ENCODE results near the gene ZEB2. TPM values are rescaled to one million over a fixed set of nuclear protein-coding genes. Genes with fewer than 3 reads are reported as not detected.

Gene ZEB2
- total and polyA plus RNA-seq, 8 donors = 10.7 to 161 (median 43.1) TPM

- H3K4me1 ChIP-seq = peaks cover 0 to 37% (median 2%) of the 10 kb centered on the region in 4 donors
- WGBS, 5 donors = 82 to 94% (median 83%) methylated on average over 5 of the region's 5 CpGs
- intact Hi-C loops (cut with DNase I; ENCODE audit: low total_unique reads) = no loop called here
Observed at GRCh38 chr2:144484201-144484948, 35.5 kb downstream of the ZEB2 start.

GRCh38 chr2:144481666-144482065, 38.3 kb downstream of the ZEB2 start:
- peaks cover 0 to 54% (median 2%) of the 10 kb centered on the region in 4 donors for H3K4me1 ChIP-seq
- TF ChIP-seq POLR2AphosphoS5 (IDR thresholded peaks at IDR 0.05) (no peak), POLR2A (IDR thresholded peaks at IDR 0.05) (no peak), EP300 (IDR thresholded peaks at IDR 0.05) (no peak), CTCF (IDR thresholded peaks at IDR 0.05) (no peak)

More at GRCh38 chr2:144484201-144484948, 35.5 kb downstream of the ZEB2 start:
- peak overlapping the region in 1 of 5 donors; percentile 30 for H3K27ac ChIP-seq
- no peak for TF ChIP-seq POLR2A (IDR thresholded peaks at IDR 0.05)
- no peak for TF ChIP-seq EP300 (IDR thresholded peaks at IDR 0.05)
- TF ChIP-seq POLR2AphosphoS5 (IDR thresholded peaks at IDR 0.05) = no peak
- no peak for TF ChIP-seq CTCF (IDR thresholded peaks at IDR 0.05)
- no peaks in the 10 kb centered on the region for H3K27me3 ChIP-seq
- no peak for DNase-seq
- no peaks in the 10 kb centered on the region for H3K9me3 ChIP-seq
- H3K36me3 ChIP-seq = no peaks in the 10 kb centered on the region
- no peak overlapping the region for H3K4me3 ChIP-seq

GRCh38 chr2:144481109-144481508, 38.8 kb downstream of the ZEB2 start:
- WGBS, 5 donors = 37 to 57% (median 52%) methylated on average over 6 of the region's 6 CpGs
- H3K27ac ChIP-seq = peak overlapping the region in 2 of 5 donors; percentile 14 to 29
- peaks cover 0 to 60% (median 2%) of the 10 kb centered on the region in 4 donors for H3K4me1 ChIP-seq

More at GRCh38 chr2:144481666-144482065, 38.3 kb downstream of the ZEB2 start:
- no peak overlapping the region for H3K4me3 ChIP-seq
- no peaks in the 10 kb centered on the region for H3K9me3 ChIP-seq
- WGBS, 5 donors = 77 to 87% (median 80%) methylated on average over 4 of the region's 4 CpGs
- no peak for DNase-seq
- H3K36me3 ChIP-seq = no peaks in the 10 kb centered on the region
- H3K27me3 ChIP-seq = no peaks in the 10 kb centered on the region
- intact Hi-C loops (cut with DNase I; ENCODE audit: low total_unique reads) = no loop called here
- H3K27ac ChIP-seq = no peak overlapping the region

GRCh38 chr2:144480285-144480684, 39.6 kb downstream of the ZEB2 start:
- Histone ChIP-seq H3K4me1 (peaks cover 0 to 68% (median 5%) of the 10 kb centered on the region in 4 donors), H3K36me3 (no peaks in the 10 kb centered on the region), H3K9me3 (no peaks in the 10 kb centered on the region), H3K27me3 (no peaks in the 10 kb centered on the region), H3K4me3 (no peak overlapping the region), H3K27ac (peak overlapping the region in 2 of 5 donors; percentile 16 to 27)
- no peak for DNase-seq
- TF ChIP-seq POLR2AphosphoS5 (IDR thresholded peaks at IDR 0.05) = no peak
- TF ChIP-seq CTCF (IDR thresholded peaks at IDR 0.05) = no peak
- no peak for TF ChIP-seq POLR2A (IDR thresholded peaks at IDR 0.05)
- no peak for TF ChIP-seq EP300 (IDR thresholded peaks at IDR 0.05)
- intact Hi-C loops (cut with DNase I; ENCODE audit: low total_unique reads) = no loop called here
- WGBS, 5 donors = 85 to 100% (median 93%) methylated on average over 1 of the region's 1 CpG

More at GRCh38 chr2:144481109-144481508, 38.8 kb downstream of the ZEB2 start:
- H3K4me3 ChIP-seq = no peak overlapping the region
- TF ChIP-seq CTCF (IDR thresholded peaks at IDR 0.05) (no peak), POLR2AphosphoS5 (IDR thresholded peaks at IDR 0.05) (no peak), EP300 (IDR thresholded peaks at IDR 0.05) (no peak), POLR2A (IDR thresholded peaks at IDR 0.05) (no peak)
- H3K27me3 ChIP-seq = no peaks in the 10 kb centered on the region
- intact Hi-C loops (cut with DNase I; ENCODE audit: low total_unique reads) = no loop called here
- no peak for DNase-seq
- H3K36me3 ChIP-seq = no peaks in the 10 kb centered on the region
- H3K9me3 ChIP-seq = no peaks in the 10 kb centered on the region

All from stomach (tissue), 9 donors.